Uterus (tissue), 2 donors: Measurements from ENCODE around the gene TBCD.

Experiments
- CTCF ChIP-seq, 4 experiments: fragments of 200-600 bp in 2 of 4; fragments of 450-650 bp in 2 of 4; sonication (generic) in 2 of 4; IDR thresholded peaks; one replicate each; pipeline ENCODE4 v1.5.1; 2016 to 2019; ENCODE audit warnings: antibody characterized with exemption in 4 of 4, mild to moderate bottlenecking in 2 of 4, moderate library complexity in 1 of 4
- POLR2A ChIP-seq, 2 donors: fragments of 450-650 bp; IDR thresholded peaks; one replicate each; pipeline ENCODE4 v1.6.1; 2016; ENCODE audit warnings: antibody characterized with exemption in 2 of 2, mild to moderate bottlenecking in 1 of 2, moderate library complexity in 1 of 2

GRCh38 chr17:82985973-82986372, 234.1 kb downstream of the TBCD start:
- TF ChIP-seq CTCF (IDR thresholded peaks at IDR 0.05) (no peak), POLR2A (IDR thresholded peaks at IDR 0.05) (no peak)
